ENCODE data around the gene ZNF655.
A peak's percentile ranks its signal among the peaks of the same experiment; 100 is the strongest.

The ZNF655 gene

DNA sequence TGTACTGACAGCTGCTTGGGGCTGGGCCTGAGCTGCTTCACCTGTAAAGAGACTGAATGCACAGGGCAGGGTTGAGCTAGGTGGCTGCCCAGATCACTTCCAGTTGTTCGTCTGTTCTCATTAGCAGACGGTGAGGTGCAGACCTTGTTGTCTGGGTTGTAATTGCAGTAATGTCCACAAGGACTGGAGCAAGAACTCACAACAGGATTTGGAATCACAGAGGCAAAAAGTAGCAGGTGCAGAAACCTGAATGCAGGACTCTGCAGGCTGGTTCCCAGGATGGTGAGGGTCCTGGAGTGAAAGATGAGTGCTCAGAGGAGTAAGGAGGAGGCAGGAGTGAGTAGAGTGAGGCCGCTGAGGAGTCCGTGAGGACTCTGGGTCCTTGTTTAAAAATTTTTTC lies 67.5 kb downstream of the ZNF655 start:
- peaks cover 82% of the 10 kb centered on the region for H3K36me3 Mint-ChIP-seq
- CTCF ChIA-PET, result interaction anchor here (0.8 kb wide), 1 partner anchor 261 kb away, joined by 3 read pairs; no protein-coding TSS in a partner anchor
- DNase-seq, result no peak
- H3K4me1 Mint-ChIP-seq, result peaks cover 49% of the 10 kb centered on the region
- no peaks in the 10 kb centered on the region for H3K27me3 Mint-ChIP-seq
- H3K27ac Mint-ChIP-seq, result peak overlapping the region; percentile 61
- peak overlapping the region; percentile 78 for H3K4me3 Mint-ChIP-seq
- H3K9me3 Mint-ChIP-seq, result no peaks in the 10 kb centered on the region

Data from activated naive CD4-positive, alpha-beta T cell treated with anti-CD3 and anti-CD28 coated beads, Interleukin-2, amount 10 ng/mL, durations not matched to agents 7 days and 5 days (primary cell).